Cardiac muscle cell (in vitro differentiated cells and primary cell): ENCODE measurements around the gene OPTC. TPM values are rescaled to one million over a fixed set of nuclear protein-coding genes. Genes with fewer than 3 reads are reported as not detected.

Source experiments
- DNase-seq, 2 donors: peaks; one replicate each; pipeline versions ENCODE4 v3.0.0 to v3.0.0-alpha.2; 2010 to 2017; ENCODE audit warnings: low read depth in 1 of 2, low spot score in 1 of 2
- H3K27ac ChIP-seq: fragments of 200-600 bp; sonication (generic); 2 replicates; pipeline ENCODE4 v1.5.1; 2016
- H3K27me3 ChIP-seq: fragments of 200-600 bp; sonication (generic); 2 replicates; pipeline ENCODE4 v1.6.0; 2016; ENCODE audit warnings: control low read depth
- H3K36me3 ChIP-seq: fragments of 200-600 bp; sonication (generic); 2 replicates; pipeline ENCODE4 v1.5.1; 2016; ENCODE audit warnings: control low read depth
- H3K4me1 ChIP-seq: fragments of 200-600 bp; sonication (generic); 2 replicates; pipeline ENCODE4 v1.8.1; 2017; ENCODE audit warnings: low read depth, mild to moderate bottlenecking, mixed run types
- H3K4me3 ChIP-seq: fragments of 200-600 bp; sonication (generic); 2 replicates; pipeline ENCODE4 v1.5.1; 2016; ENCODE audit warnings: mild to moderate bottlenecking
- H3K9me3 ChIP-seq: fragments of 200-600 bp; sonication (generic); 2 replicates; pipeline ENCODE4 v1.5.1; 2017; ENCODE audit warnings: low read depth, mild to moderate bottlenecking, control low read depth
- polyA plus RNA-seq: library from polyadenylated mRNA; unstranded; fragments of >200 nt; fragmentation: Nextera tagmentation; extraction: Ambion mirVana; gene quantifications from 2 replicates; pipeline ENCODE4 v1.2.1, GENCODE V29; 2016
- total RNA-seq: library from RNA; depleted of rRNA; stranded (reverse); fragments of >200 nt; gene quantifications from 2 replicates; pipeline ENCODE4 v1.2.3, GENCODE V29; 2016
- TF ChIP-seq, protein P1 (sequence below): IDR thresholded peaks from 2 replicates; pipeline ENCODE4 v1.5.1; 2012; ENCODE audit warnings: low read depth, mild to moderate bottlenecking, low read length

OPTC gene
- total and polyA plus RNA-seq, 2 experiments from 2014 or later = not detected

- no peak for DNase-seq
- Histone ChIP-seq H3K4me3 (no peak overlapping the region), H3K27me3 (peaks cover 6% of the 10 kb centered on the region), H3K4me1 (peaks cover 15% of the 10 kb centered on the region), H3K36me3 (no peaks in the 10 kb centered on the region), H3K27ac (no peak overlapping the region), H3K9me3 (no peaks in the 10 kb centered on the region)
- TF ChIP-seq, protein P1, sequence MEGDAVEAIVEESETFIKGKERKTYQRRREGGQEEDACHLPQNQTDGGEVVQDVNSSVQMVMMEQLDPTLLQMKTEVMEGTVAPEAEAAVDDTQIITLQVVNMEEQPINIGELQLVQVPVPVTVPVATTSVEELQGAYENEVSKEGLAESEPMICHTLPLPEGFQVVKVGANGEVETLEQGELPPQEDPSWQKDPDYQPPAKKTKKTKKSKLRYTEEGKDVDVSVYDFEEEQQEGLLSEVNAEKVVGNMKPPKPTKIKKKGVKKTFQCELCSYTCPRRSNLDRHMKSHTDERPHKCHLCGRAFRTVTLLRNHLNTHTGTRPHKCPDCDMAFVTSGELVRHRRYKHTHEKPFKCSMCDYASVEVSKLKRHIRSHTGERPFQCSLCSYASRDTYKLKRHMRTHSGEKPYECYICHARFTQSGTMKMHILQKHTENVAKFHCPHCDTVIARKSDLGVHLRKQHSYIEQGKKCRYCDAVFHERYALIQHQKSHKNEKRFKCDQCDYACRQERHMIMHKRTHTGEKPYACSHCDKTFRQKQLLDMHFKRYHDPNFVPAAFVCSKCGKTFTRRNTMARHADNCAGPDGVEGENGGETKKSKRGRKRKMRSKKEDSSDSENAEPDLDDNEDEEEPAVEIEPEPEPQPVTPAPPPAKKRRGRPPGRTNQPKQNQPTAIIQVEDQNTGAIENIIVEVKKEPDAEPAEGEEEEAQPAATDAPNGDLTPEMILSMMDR = no peak
These were observed 30.9 kb downstream of the OPTC start for GRCh38 chr1:203524824-203525223.

- TF ChIP-seq, protein P1 = no peak
- Histone ChIP-seq H3K27me3 (peaks cover 3% of the 10 kb centered on the region), H3K4me1 (peaks cover 20% of the 10 kb centered on the region), H3K36me3 (no peaks in the 10 kb centered on the region), H3K27ac (no peak overlapping the region), H3K9me3 (no peaks in the 10 kb centered on the region), H3K4me3 (no peak overlapping the region)
- DNase-seq = no peak
These were observed 31.7 kb downstream of the OPTC start for GRCh38 chr1:203525685-203526084.

- Histone ChIP-seq H3K27me3 (peaks cover 3% of the 10 kb centered on the region), H3K36me3 (no peaks in the 10 kb centered on the region), H3K4me1 (peaks cover 18% of the 10 kb centered on the region), H3K27ac (no peak overlapping the region), H3K4me3 (no peak overlapping the region), H3K9me3 (no peaks in the 10 kb centered on the region)
- TF ChIP-seq, protein P1 = no peak
- DNase-seq = no peak
These were observed 32.2 kb downstream of the OPTC start for GRCh38 chr1:203526130-203526529.

GRCh38 chr1:203526572-203526971 is 32.6 kb downstream of the OPTC start:
- no peaks in the 10 kb centered on the region for H3K9me3 ChIP-seq
- no peaks in the 10 kb centered on the region for H3K36me3 ChIP-seq
- H3K27ac ChIP-seq = no peak overlapping the region
- TF ChIP-seq, protein P1 = no peak
- H3K4me3 ChIP-seq = no peak overlapping the region
- peaks cover 18% of the 10 kb centered on the region for H3K4me1 ChIP-seq
- no peak for DNase-seq
- peaks cover 2% of the 10 kb centered on the region for H3K27me3 ChIP-seq

GRCh38 chr1:203527013-203527412 is 33.1 kb downstream of the OPTC start:
- H3K4me3 ChIP-seq = no peak overlapping the region
- TF ChIP-seq, protein P1 = no peak
- no peaks in the 10 kb centered on the region for H3K27me3 ChIP-seq
- no peak for DNase-seq
- no peak overlapping the region for H3K27ac ChIP-seq
- H3K4me1 ChIP-seq = peaks cover 18% of the 10 kb centered on the region
- H3K9me3 ChIP-seq = no peaks in the 10 kb centered on the region
- no peaks in the 10 kb centered on the region for H3K36me3 ChIP-seq

DNA sequence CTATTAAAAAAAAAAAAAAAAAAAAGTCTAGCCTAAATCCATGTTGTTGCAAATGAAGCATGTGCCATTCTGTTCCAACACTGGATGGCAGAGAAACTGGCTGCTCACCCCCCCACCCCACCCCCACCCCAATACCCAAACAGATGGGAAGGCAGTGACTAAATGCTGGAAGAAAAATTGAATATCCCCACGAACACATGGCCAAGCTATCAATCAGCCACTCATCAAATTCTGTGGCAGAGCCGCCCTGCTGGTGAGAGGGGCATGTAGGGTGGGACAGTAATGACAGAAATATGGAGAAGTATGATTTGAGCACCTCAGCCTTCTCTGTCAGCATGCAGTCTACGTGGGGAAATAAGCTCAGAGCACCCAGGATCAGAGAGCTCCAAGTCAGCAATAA is 34.1 kb downstream of the OPTC start:
- TF ChIP-seq, protein P1 = no peak
- Histone ChIP-seq H3K4me1 (peaks cover 18% of the 10 kb centered on the region), H3K27me3 (no peaks in the 10 kb centered on the region), H3K4me3 (no peak overlapping the region), H3K9me3 (no peaks in the 10 kb centered on the region), H3K27ac (no peak overlapping the region), H3K36me3 (no peaks in the 10 kb centered on the region)
- DNase-seq = no peak
